ENCODE results near the gene CLASP1. TPM values are rescaled to one million over a fixed set of nuclear protein-coding genes. Genes with fewer than 3 reads are reported as not detected.

The CLASP1 gene
- total and polyA plus RNA-seq, 2 of the 8 experiments (the other 6 are each of a cell fraction or from before 2014, with no cell fraction given) = 7.3 to 53.9 TPM

DNA sequence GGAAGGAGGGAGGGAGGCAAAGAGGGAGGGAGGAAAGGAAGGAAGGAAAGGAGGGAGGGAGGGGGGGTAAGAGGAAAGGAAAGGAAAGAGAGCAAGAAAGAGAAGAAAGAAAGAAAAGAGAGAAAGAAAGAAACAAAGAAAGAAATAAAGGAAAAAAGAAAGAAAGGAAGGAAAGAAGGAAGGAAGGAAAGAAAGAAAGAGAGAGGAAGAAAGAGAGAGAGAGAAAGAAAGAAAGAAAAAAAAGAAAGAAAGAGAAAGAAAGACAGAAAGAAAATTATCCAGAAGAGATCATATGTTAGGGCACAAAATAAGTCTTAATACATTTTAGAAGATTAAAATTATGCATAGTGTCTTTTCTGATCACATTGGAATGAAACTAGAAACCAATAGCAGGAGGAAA is 339.9 kb downstream of the CLASP1 start:
- H3K4me2 ChIP-seq (ENCODE audit: insufficient read depth in 1 of 2, low read depth in 2 of 2, low read length in 2 of 2) = no peak overlapping the region
- H2AFZ ChIP-seq (ENCODE audit: low read length) = no peak overlapping the region
- H2BK20ac ChIP-seq (ENCODE audit: low read length) = no peak overlapping the region
- no peak overlapping the region for H2BK15ac ChIP-seq (ENCODE audit: low read length)
- TF ChIP-seq NANOG (IDR thresholded peaks at IDR 0.05; ENCODE audit: insufficient read depth, low read depth, low read length, poor library complexity, severe bottlenecking) (no peak), TCF12 (IDR thresholded peaks at IDR 0.05; ENCODE audit: low read depth, low read length) (no peak)
- TF ChIP-seq, protein P1, sequence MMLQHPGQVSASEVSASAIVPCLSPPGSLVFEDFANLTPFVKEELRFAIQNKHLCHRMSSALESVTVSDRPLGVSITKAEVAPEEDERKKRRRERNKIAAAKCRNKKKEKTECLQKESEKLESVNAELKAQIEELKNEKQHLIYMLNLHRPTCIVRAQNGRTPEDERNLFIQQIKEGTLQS (IDR thresholded peaks at IDR 0.05; ENCODE audit: insufficient read depth, low read depth, low read length) = no peak
- no peak overlapping the region for H2BK12ac ChIP-seq (ENCODE audit: low read depth, low read length)
- no peak overlapping the region for H3K27ac ChIP-seq (ENCODE audit: low read depth, low read length)
- no peak overlapping the region for H3K23ac ChIP-seq (ENCODE audit: insufficient read length)
- H3K4me3 ChIP-seq (ENCODE audit: extremely low read depth in 1 of 4, insufficient read depth in 2 of 4, low read depth in 3 of 4, low read length in 4 of 4) = no peak overlapping the region
- H3K18ac ChIP-seq (ENCODE audit: extremely low read depth, low read length) = no peak overlapping the region
- H3K23me2 ChIP-seq (ENCODE audit: low read depth, low read length) = no peaks in the 10 kb centered on the region; the same call in 1 of the 2 replicates
- H3K27me3 ChIP-seq (replicated peaks in 1 of 4; ENCODE audit: control insufficient read depth in 3 of 4, extremely low read depth in 1 of 4, insufficient read depth in 3 of 4, low read length in 3 of 4) = no peaks in the 10 kb centered on the region
- DNase-seq (ENCODE audit: low read depth in 1 of 2, low spot score in 2 of 2) (no peak), FAIRE-seq (no peak)
- H3K36me3 ChIP-seq (ENCODE audit: control insufficient read depth in 2 of 4, insufficient read depth in 4 of 4, low read length in 3 of 4) = no peaks in the 10 kb centered on the region
- no peak overlapping the region for H3K56ac ChIP-seq (replicated peaks; ENCODE audit: insufficient read length, low read depth, low read length)
- no peak overlapping the region for H4K5ac ChIP-seq (ENCODE audit: insufficient read length, low read depth, low read length)
- no peaks in the 10 kb centered on the region for H3K79me2 ChIP-seq (ENCODE audit: control insufficient read depth in 1 of 2, insufficient read depth in 2 of 2, low read length in 2 of 2)
- ChIA-PET CTCF (ENCODE audit: partially characterized antibody) (interaction anchor here (0.7 kb wide), 1 partner anchor 13 kb away, joined by 3 read pairs; no protein-coding TSS in a partner anchor), POLR2A (ENCODE audit: partially characterized antibody) (no interaction called here)
- H3K9ac ChIP-seq (replicated peaks in 1 of 4; ENCODE audit: extremely low read depth in 1 of 4, low read depth in 3 of 4, low read length in 3 of 4) = no peak overlapping the region
- H2AK5ac ChIP-seq (ENCODE audit: low read depth, low read length) = no peak overlapping the region
- H3K9me3 ChIP-seq (ENCODE audit: insufficient read depth in 2 of 2, low read depth in 1 of 2, low read length in 1 of 2) = no peaks in the 10 kb centered on the region
- no peak overlapping the region for H3K4ac ChIP-seq (replicated peaks; ENCODE audit: insufficient read length, low read depth, low read length)
- H4K91ac ChIP-seq (replicated peaks; ENCODE audit: insufficient read length, low read length) = no peak overlapping the region
- H3K79me1 ChIP-seq (ENCODE audit: low read depth, low read length) = no peaks in the 10 kb centered on the region
- H3K14ac ChIP-seq (ENCODE audit: insufficient read length) = no peak overlapping the region
- H4K8ac ChIP-seq (ENCODE audit: extremely low read depth, insufficient read depth, low read length) = no peak overlapping the region
- H2BK120ac ChIP-seq (replicated peaks; ENCODE audit: low read depth, low read length) = no peak overlapping the region
- H3K4me1 ChIP-seq (replicated peaks in 1 of 4; ENCODE audit: control insufficient read depth in 3 of 4, insufficient read depth in 4 of 4, low read length in 3 of 4) = no peaks in the 10 kb centered on the region
- H2BK5ac ChIP-seq (ENCODE audit: low read depth, low read length) = no peak overlapping the region
- H4K20me1 ChIP-seq (replicated peaks in 1 of 2; ENCODE audit: control insufficient read depth in 1 of 2, insufficient read depth in 2 of 2, low read length in 2 of 2) = no peaks in the 10 kb centered on the region

Measured in H1 (cell line).